ENCODE results near the gene UFC1.
A peak's percentile ranks its signal among the peaks of the same experiment; 100 is the strongest.

Gene UFC1

DNA sequence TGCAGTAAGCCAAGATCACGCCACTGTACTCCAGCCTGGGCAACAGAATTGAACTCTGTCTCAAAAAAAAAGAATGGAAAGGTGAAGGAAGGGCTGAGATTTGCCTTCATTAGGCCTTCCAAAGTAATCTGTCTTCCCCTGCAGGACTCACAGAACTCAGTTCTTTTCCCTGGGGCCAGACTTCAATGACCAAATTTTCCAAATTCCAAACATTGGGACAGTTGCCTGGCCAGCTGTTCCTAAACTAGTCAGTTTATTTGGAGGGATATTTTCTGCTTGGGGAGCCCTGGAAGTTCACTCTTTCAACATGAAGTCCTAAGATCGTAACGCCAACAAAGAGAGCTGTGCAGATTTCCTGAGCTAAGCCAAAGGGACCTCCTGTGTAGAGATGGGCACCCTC lies 15.9 kb upstream of the UFC1 start:
- no peak for DNase-seq

DNA sequence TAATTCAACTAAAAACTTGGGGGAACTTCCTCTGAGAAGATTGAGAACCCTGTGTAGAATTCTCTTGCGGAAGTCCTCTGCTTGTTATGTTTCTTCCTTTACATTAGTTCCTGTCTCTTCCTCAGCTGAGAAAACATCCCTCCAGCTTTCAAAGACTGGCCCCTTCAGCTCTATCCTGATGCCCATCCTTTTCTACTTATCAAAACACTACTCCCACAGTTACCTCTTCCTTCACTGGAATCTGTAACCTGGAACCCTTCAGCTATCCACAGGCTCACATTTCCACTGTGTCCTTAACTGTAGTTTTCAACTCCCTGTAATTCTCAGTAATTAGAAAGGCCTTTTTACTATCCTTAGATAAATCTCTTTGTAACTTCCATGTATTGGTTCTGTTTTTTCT lies 15.3 kb upstream of the UFC1 start:
- DNase-seq: no peak

GRCh38 chr1:161139766-161140165 lies 14.0 kb upstream of the UFC1 start:
- DNase-seq: no peak

DNA sequence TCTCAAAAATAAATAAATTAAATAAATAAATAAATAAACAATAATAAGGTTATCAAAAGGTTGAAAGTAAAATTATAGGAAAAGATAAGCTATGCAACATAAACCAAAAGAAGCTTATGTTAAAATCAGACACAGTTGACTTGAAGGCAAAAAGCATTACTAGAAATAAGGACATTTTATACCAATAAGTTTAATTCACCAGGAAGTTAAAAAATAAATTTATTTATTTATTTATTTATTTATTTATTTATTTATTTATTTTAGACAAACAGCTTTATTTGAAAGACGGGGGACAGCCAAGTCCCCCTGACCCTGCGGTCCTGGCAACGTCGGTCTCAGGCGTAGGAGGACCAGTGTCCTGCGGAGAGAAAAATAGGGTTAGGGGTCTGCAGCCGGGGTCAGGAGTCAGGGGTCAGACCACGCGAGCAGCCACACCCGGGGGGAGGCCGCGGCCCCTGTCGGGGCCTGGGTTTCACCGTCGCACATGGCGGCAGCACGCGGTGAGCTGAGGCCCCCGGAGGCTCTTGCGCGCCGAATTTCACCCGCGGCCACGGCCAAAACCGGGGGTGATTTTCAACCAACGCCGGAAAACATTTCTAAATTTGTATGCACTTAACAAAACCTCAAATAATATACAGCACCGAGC lies 12.9 kb upstream of the UFC1 start:
- no peak for DNase-seq

DNA sequence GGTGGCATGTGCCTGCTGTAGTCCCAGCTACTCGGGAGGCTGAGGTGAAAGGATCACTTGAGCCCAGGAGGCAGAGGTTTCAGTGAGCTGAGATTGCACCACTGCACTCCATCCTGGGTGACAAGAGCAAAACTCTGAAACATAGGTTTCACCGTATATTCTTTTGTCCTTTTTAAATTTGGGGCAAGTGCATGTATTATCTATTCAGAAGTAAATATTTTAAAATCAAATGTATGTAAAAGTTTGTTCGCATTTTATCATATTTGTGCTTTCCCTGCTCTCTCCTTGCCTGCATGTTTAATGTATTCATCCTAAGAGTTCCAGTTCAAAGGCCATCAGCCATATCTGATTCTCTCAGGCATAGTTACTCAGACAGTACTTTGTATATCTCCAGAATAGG lies 7.9 kb upstream of the UFC1 start:
- no peak for DNase-seq

DNA sequence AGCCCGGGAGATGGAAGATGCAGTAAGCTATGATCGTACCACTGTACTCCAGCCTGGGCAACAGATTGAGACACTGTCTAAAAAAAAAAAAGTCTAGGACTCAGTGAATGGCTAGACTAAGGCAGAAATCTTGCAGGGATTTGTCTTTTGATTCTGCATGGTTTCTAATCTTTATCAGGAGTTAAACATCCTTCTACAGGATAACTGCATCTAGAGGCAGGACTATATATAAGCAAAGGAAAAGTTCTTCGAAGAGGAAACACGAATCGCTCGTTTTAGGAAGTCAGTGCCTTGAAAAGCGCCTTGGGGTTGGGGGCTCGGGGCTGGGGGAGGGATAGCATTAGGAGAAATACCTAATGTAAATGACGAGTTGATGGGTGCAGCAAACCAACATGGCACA lies 602 bp upstream of the UFC1 start:
- no peak for DNase-seq

DNA sequence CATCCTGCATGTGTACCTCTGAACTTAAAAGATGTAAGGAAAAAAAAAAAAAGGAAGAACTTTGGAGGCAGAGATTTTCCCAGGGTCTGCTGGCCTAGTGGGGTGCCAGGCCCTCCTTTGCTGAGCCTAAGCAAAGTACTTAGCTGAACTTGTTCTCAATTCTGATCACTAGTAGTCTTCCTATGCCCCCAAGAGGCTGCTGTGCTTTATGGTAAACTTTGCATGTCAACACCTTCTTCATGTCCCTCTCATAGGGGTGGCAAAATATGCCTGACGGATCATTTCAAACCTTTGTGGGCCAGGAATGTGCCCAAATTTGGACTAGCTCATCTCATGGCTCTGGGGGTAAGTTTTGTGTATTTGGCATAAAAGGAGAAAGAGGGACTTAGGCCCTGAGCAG lies 4.1 kb downstream of the UFC1 start:
- no peak for DNase-seq

GRCh38 chr1:161158316-161159010 lies 4.7 kb downstream of the UFC1 start:
- DNase-seq: no peak

DNA sequence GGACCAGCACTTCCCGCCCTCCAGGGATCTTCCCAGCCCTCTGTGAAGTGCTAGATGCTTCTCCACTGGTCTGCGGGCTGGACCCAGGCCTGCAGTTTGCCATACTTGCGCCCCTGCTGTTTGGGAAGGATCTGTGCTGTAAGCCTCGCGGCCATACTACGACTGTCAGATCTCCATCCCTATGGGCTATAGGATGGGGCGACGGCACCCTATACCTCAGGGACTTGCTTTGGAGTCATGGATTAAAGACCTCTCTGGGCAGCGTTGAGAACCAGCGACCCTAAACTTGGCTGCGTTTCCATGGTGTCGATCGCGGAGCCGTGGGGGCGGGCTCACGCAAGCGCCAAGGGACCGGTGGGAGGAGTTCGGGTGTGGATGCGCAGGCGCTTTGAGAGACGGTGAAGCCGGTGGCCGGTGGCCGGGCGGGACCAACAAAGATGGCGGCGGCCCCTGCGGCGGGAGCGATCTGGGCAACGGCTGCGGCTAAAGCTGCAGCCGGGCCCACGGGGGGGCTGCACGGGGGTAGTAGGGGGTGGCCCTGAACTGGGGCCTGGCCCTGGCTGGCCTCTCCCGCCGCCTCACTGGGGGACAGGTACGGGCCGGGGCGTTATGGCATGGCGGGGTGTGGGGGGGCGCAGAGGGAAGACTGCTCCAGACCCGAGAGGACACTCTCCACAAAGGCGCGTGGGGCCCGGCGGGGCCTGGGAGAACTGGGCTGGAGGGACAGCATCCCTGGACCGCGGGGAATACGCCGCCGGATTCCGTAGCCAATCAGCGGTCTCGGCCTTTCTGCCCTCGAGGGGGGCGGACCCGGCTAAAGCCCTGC lies 5.5 kb downstream of the UFC1 start, which contains the start of gene USP21:
Gene USP21 (plus strand): TSS at position 414 of the 826 bp plus-strand sequence. CDS start 1,141 bp downstream, outside the sequence.
- DNase-seq: peak; percentile 84

- no peak for DNase-seq
Observed at GRCh38 chr1:161159913-161160243, 6.1 kb downstream of the UFC1 start.

DNA sequence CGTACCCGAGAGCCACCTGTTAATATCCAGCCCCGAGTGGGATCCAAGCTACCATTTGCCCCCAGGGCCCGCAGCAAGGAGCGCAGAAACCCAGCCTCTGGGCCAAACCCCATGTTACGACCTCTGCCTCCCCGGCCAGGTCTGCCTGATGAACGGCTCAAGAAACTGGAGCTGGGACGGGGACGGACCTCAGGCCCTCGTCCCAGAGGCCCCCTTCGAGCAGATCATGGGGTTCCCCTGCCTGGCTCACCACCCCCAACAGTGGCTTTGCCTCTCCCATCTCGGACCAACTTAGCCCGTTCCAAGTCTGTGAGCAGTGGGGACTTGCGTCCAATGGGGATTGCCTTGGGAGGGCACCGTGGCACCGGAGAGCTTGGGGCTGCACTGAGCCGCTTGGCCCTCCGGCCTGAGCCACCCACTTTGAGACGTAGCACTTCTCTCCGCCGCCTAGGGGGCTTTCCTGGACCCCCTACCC lies 6.9 kb downstream of the UFC1 start:
- DNase-seq: no peak

DNA sequence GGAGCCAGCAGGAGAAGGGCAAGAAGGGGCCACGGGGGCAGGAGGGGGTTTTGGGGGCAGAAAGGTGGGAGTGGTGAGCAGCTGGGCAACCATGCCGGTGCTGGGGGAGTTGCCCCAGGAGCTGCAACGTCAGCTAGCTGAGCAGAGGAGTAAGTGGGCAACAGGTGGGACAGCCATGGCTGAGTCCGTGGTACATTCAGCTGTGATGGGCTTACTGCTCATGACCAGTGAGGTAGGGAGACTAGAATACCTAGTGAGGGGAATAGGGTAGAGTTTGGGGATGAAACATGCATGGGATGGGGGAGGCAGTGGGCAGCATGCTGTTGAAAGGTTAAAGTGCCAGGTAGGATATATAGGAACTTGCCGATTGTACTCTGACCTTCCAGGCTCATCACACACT lies 7.9 kb downstream of the UFC1 start:
- no peak for DNase-seq

GRCh38 chr1:161162052-161162451 lies 8.3 kb downstream of the UFC1 start:
- DNase-seq: no peak

GRCh38 chr1:161162806-161163205 lies 9.0 kb downstream of the UFC1 start:
- no peak for DNase-seq

- no peak for DNase-seq
Observed at GRCh38 chr1:161163793-161164192, 10.0 kb downstream of the UFC1 start.

DNA sequence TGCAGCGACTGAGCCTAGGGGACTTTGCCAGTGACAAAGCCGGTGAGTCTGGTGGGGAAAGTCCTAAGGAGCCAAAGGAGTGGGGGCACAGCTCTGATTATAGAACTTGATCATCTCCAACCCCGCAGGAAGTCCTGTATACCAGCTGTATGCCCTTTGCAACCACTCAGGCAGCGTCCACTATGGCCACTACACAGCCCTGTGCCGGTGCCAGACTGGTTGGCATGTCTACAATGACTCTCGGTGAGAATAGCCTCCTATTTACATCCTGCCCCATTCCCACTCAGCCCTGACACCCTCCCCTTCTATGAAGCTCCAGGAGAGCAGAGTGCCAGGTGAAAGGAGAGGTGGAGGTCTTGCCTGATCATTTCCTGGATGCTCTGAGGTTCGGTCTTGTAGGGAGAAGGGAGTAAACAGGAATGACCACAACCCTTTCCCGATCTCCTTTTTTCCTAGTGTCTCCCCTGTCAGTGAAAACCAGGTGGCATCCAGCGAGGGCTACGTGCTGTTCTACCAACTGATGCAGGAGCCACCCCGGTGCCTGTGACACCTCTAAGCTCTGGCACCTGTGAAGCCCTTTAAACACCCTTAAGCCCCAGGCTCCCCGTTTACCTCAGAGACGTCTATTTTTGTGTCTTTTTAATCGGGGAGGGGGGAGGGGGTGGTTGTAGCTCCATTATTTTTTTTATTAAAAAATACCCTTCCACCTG lies 11.3 kb downstream of the UFC1 start:
- no peak for DNase-seq

DNA sequence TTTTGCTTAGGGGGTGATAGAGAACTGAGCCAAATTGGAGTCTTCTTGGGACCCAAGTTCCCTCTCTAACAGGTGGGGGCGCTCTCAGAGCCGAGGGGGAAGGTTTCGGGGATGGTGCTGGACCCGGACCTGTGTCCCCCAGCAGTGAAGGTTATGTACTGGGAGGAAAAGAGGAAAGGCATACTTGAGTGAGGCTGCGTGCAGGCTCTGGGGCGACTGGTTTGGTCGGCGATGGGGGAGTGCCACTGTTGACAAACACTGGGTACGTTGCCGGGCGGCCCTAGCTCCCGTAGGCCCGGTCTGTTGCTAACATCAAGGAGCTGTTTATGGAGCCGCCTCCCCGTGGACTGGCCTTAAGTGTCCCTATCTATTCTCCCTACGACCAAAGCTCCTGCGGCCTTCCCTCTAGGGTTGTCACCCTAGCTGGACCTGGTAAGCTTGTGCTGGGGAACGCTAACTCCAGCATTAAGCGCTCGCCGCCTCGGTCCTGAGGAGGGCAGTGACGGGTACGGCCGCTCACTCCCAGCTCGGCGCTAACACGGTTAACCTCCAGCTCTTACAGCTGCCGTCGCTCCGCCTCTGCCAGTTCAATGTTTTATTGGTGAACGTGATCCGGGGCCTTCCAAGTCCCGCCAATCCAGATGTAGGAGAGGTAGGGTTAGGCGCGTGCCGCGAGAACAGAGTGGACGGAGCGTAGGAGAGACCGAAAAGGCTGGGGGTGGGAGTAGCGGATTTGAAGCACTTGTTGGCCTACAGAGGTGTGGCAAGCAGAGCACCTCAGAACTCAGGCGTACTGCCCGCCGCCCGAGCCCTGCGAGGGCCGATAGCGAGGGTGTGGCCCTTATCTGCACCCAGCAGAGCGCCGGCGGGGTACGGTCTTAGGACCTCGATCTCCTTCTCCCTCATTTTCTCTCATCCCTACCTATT lies 12.2 kb downstream of the UFC1 start, which contains the start of gene PPOX:
Gene PPOX (plus strand): TSS at position 685 of the 927 bp plus-strand sequence. CDS start 422 bp downstream, outside the sequence.
- peak; percentile 95 for DNase-seq

GRCh38 chr1:161166669-161167548 lies 13.1 kb downstream of the UFC1 start:
- DNase-seq: no peak

GRCh38 chr1:161168906-161169305 lies 15.1 kb downstream of the UFC1 start:
- DNase-seq: no peak

- DNase-seq: no peak
Observed at GRCh38 chr1:161171191-161171590, 17.4 kb downstream of the UFC1 start.

- no peak for DNase-seq
Observed at GRCh38 chr1:161171696-161172095, 17.9 kb downstream of the UFC1 start.

Data from GDM1 (cell line).